HL-60/S4 treated with retinoic acid at 250 ng/mL for 4 days and 3 days (cell line): ENCODE results near the gene CHRNA7.

Source experiments
- in situ Hi-C: fragments of 300-500 bp; cut with MboI; formaldehyde crosslinking; loops from 2 replicates; pipeline ENCODE4 v1.7.0; 2022; ENCODE audit warnings: low sequenced_read_pairs

Gene CHRNA7

DNA sequence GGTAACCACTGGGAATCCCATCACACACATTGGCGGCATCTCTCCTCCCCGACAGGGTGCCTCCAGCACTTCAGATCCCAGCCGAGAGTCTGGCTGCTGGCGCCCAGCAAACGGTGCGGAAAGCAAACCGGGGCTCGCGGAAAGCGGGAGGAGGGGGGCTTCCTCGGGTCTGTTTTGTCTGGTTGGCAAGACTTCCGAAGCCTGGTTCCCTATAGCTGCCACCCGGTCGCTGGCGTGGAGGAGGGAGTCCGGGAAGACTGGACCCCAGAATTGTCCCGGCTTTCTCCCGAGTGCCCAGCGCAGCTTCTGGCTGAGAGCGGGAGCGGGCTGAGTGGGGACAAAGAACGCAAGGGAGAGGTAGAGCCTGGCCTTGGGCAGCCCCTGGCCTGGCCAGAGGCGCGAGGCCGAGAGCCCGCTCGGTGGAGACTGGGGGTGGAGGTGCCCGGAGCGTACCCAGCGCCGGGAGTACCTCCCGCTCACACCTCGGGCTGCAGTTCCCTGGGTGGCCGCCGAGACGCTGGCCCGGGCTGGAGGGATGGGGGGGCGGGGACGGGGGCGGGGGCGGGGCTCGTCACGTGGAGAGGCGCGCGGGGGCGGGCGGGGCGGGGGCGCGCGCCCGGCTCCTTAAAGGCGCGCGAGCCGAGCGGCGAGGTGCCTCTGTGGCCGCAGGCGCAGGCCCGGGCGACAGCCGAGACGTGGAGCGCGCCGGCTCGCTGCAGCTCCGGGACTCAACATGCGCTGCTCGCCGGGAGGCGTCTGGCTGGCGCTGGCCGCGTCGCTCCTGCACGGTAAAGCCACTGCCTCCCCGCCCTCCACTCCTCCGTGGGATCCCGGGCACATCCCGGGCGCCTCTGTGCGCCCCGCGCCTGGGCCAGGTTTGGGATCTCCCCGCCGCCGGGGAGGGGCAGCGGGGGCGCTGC is at the start of gene CHRNA7:
Gene CHRNA7, plus strand, starts transcription at position 654 of the 920 bp plus-strand sequence. Its CDS starts 80 bp downstream, at position 734.
- in situ Hi-C loops, result no loop called here

DNA sequence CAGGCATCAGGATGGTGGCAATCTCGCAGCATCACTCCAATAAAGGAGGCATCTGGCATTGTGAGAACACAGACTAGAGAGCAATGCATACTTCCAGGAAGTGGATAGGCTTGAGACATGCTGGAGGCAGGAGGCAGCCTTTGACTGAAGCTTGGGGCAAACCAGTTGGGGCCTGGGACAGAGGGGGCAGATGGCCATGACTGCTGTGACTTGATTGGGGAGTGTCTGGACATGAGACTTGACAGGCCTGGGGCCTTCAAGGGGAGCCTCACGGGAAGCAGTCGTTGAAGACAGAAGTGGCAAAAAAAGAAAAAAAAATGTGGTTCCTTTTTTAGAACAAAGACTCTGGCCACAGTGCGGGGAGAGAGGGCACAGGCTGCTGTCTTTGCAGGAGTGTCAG is 44.7 kb upstream of the CHRNA7 start:
- in situ Hi-C loops, result no loop called here

DNA sequence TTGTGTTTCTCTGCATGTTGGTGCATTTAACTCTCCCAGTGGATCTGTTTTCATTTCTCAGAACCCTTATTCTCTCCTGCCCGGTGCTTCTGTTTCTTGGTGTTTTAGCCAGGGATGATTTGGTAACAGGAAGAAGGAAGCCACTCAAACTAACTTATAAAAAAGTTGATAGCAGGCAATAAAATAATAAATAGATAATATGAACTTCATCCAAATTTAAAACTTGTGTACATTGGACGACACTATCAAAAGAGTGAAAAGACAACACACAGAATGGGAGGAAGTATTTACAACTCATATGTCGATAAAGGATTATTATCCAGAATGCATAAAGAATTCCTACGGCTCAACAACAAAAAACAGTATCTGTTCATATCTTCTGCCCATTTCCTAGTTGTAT is 37.3 kb upstream of the CHRNA7 start:
- in situ Hi-C loops, result no loop called here

DNA sequence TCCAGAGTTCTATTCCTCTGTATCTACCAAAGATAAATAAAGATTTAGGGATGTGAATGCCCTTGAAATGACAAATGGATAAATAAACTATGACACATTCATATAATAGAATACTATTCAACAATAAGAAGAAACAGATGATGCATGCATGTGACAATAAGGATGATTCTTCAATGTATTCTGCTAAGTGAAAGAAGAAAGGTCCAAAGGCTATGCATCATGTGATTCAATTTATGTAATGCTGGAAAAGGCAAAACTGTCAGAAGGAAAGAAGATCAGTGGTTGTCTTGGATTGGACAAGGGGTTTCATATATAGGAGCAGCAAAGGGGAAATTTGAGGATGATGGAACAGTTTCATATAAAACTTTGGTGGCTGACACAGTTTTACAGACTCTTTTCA is 32.6 kb upstream of the CHRNA7 start:
- in situ Hi-C loops, result no loop called here

DNA sequence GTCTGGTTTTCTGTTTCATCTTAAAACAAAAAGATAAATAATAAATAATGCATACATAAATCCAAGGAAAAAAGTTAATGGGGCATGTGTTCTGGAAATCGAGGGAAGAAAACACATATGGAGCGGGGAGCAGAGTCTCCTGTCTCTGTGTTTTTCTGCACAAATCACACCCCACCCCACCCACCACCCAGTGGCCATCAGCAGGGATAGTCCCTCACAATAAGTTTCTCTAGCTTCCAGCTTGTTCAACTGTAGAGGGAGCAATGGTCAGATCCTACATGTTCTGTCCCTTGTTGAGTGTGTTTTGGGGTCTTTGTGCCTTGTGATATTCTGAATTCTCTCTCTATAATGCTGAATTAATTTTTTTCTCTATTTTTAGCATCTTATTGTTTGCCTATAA is 26.8 kb upstream of the CHRNA7 start:
- in situ Hi-C loops, result no loop called here

DNA sequence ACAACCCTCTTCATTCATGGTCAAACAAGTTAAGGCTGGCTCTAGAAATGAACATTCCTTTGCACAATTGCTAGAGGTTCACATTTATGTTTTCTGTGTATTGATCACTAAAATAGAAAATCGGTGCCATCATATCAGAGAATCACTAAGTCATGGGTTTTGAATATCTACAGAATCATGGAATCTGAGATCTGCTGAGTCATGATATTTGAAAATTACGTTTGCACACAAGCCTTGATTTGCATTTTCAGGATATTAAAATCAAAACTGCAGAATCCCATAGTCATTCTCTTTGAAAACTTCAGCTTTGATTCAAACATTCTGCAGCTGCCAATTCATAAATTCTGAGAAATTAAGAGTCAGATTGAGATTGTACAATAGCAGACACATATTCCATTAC is 26.1 kb upstream of the CHRNA7 start:
- in situ Hi-C loops, result no loop called here

GRCh38 chr15:32007355-32007960 is 22.9 kb upstream of the CHRNA7 start:
- in situ Hi-C loops, result no loop called here

GRCh38 chr15:32014953-32015352 is 15.4 kb upstream of the CHRNA7 start:
- in situ Hi-C loops, result no loop called here

DNA sequence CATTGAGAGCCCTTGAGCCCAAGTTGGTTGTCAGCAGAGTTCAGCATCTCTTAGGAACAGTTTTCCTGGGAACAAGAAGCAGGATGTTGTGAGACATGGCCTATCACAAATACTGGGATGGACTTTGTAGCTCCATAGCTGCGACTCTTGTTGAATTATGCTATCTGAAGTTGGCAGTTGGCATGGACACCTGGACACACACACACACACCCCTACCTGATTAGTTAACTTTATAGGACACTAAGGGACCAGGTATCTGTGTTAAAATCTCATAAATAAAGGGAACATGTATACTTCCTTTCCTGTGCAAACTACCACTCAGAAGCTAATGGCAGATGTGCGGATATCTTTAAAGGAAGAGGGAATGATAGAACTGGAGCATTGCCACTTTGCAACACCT is 10.2 kb upstream of the CHRNA7 start:
- in situ Hi-C loops, result no loop called here

GRCh38 chr15:32028921-32029320 is 1.4 kb upstream of the CHRNA7 start:
- in situ Hi-C loops, result no loop called here

DNA sequence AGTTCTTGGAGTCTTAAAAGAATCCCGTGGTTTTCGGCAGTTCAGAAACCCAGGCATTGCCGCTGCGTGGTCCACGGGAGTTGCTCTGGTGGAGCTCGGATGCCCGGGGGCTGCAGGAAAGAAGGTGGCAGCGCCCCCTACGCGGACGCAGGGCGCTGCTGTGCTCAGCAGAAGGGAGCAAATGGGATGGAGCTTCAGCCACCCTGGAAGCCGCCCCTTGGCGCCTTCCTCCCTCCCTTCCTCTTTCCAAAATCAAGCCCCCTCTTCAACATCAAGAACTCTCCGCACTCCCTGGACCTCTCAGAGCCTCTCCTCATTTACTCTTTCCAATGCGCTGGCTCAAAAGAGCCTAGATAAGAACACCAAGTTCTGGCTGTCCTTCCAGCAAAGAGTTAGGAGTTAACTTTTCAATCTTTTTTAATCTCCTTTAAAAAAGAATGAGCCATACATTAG is 880 bp upstream of the CHRNA7 start:
- in situ Hi-C loops, result no loop called here

DNA sequence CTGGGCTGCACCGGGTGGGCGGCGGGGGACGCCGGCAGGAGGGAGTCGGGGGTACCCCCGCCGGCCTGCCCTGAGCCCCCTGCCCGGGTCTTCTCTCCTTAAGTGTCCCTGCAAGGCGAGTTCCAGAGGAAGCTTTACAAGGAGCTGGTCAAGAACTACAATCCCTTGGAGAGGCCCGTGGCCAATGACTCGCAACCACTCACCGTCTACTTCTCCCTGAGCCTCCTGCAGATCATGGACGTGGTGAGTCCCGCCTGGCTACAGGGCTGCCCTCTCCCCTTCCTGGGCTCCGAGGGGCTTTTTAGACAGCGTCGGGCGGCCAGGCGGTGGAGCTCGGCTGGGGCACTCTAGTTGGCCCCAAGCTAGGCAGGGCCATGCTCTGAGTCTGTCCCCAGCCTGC is 480 bp downstream of the CHRNA7 start:
- in situ Hi-C loops, result no loop called here

GRCh38 chr15:32033186-32033890 is 3.0 kb downstream of the CHRNA7 start:
- in situ Hi-C loops, result no loop called here

DNA sequence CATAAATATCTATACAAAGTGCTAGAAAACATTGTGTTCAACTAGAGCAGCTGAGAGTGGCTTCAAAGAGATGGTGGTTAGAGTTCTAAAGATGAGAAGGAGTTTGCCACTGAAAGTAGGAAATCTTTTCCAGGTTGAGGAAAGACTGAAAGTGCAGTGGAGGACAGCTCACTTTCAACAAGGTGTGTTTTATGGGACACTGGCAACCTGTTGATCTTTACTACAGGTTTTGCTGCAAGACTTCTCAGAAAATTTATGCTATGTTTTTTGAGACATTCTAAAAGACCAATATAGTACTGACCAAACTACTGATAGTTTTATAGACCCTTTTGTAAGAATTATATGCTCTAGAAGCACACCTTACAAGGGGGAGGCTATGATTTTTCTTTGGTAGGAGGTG is 3.8 kb downstream of the CHRNA7 start:
- in situ Hi-C loops, result no loop called here

GRCh38 chr15:32035285-32035684 is 5.0 kb downstream of the CHRNA7 start:
- in situ Hi-C loops, result no loop called here

- in situ Hi-C loops, result no loop called here
Measured at GRCh38 chr15:32036971-32037370, 6.7 kb downstream of the CHRNA7 start.

- in situ Hi-C loops, result no loop called here
Measured at GRCh38 chr15:32041294-32041693, 11.0 kb downstream of the CHRNA7 start.

- in situ Hi-C loops, result no loop called here
Measured at GRCh38 chr15:32042269-32042972, 12.1 kb downstream of the CHRNA7 start.

DNA sequence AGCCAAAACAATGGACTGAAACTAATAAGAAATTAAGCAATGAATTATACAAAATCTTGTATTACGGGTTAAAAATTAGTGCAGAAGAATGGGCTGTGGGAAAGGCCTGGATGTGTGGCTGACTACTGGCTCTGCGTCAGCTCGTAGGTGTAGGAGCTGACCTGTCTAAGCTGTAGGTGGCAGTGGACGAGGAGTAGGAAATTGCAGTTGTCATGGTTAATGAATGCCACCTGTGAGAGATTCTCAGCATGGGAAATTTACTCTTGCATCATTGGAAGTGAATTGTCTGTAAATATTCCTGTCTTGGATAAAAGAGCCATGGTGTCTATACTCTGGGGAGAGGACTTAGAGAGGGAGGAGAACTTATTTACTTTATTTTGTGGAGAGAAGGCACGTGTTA is 23.4 kb downstream of the CHRNA7 start:
- in situ Hi-C loops, result no loop called here

- in situ Hi-C loops, result no loop called here
Measured at GRCh38 chr15:32057876-32058425, 27.6 kb downstream of the CHRNA7 start.

DNA sequence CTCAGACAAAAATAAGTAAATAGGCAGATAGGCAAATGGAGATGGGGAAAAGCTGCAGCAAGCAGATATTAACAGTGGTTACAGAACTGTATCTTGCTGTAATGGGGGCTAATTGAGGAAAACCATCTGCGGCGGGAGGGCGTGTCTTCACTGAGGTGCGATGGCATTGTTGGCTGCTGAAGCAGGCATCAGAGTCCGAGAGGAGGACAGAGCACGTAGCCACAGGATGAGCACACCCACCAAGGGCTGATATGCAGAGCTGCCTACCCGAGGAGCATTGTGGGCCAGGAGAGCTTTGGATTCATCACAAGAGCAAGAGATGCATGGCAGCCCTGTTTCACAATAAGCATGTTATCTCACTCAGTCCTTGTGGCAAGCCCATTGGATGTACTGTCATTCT is 30.4 kb downstream of the CHRNA7 start:
- in situ Hi-C loops, result no loop called here
